Endodermal cell (in vitro differentiated cells): Measurements from ENCODE around the gene DYNLT2B. TPM values are rescaled to one million over a fixed set of nuclear protein-coding genes. Genes with fewer than 3 reads are reported as not detected.

Experiments used
- DNase-seq: peaks from one replicate; pipeline ENCODE4 v3.0.0-alpha.2; 2017
- H3K27ac ChIP-seq: 2 replicates; pipeline ENCODE4 v1.5.1; 2013; ENCODE audit warnings: mild to moderate bottlenecking, low read depth, low read length, moderate library complexity
- H3K27me3 ChIP-seq: 2 replicates; pipeline ENCODE4 v1.6.1; 2013; ENCODE audit warnings: mild to moderate bottlenecking, low read length, moderate library complexity; ENCODE audit not compliant: insufficient read depth, control insufficient read depth, poor library complexity, severe bottlenecking
- H3K36me3 ChIP-seq: 2 replicates; pipeline ENCODE4 v1.7.0; 2013; ENCODE audit warnings: mild to moderate bottlenecking, low read length, moderate library complexity; ENCODE audit not compliant: control insufficient read depth, insufficient read depth
- H3K4me1 ChIP-seq: one replicate; pipeline ENCODE4 v1.7.0; 2013; ENCODE audit warnings: low read length; ENCODE audit not compliant: control insufficient read depth, insufficient read depth
- H3K4me3 ChIP-seq: 2 replicates; pipeline ENCODE4 v1.5.1; 2013; ENCODE audit warnings: mild to moderate bottlenecking, low read length, moderate library complexity
- H3K9ac ChIP-seq: 2 replicates; pipeline ENCODE4 v1.6.1; 2013; ENCODE audit warnings: mild to moderate bottlenecking, low read length, moderate library complexity; ENCODE audit not compliant: poor library complexity, severe bottlenecking; ENCODE audit errors: extremely low read depth
- H3K9me3 ChIP-seq: 2 replicates; pipeline ENCODE4 v1.6.1; 2013; ENCODE audit warnings: mild to moderate bottlenecking, low read length, moderate library complexity; ENCODE audit not compliant: control insufficient read depth
- H3K27ac Mint-ChIP-seq: 2 replicates; pipeline ENCODE4 v1.8.0; 2020; ENCODE audit warnings: mixed read lengths
- H3K27me3 Mint-ChIP-seq: 2 replicates; pipeline ENCODE4 v1.8.0; 2021; ENCODE audit warnings: mild to moderate bottlenecking, mixed read lengths; ENCODE audit not compliant: insufficient read depth
- H3K36me3 Mint-ChIP-seq: 2 replicates; pipeline ENCODE4 v1.8.0; 2020; ENCODE audit warnings: low read depth, mixed read lengths
- H3K4me1 Mint-ChIP-seq: 2 replicates; pipeline ENCODE4 v1.8.0; 2020; ENCODE audit warnings: mixed read lengths
- H3K4me3 Mint-ChIP-seq: 2 replicates; pipeline ENCODE4 v1.8.0; 2020; ENCODE audit warnings: mild to moderate bottlenecking, moderate library complexity, mixed read lengths
- H3K9me3 Mint-ChIP-seq: 2 replicates; pipeline ENCODE4 v1.8.0; 2020; ENCODE audit warnings: mild to moderate bottlenecking, mixed read lengths
- CTCF ChIP-seq: fragments of 200-600 bp; sonication (generic); conservative IDR thresholded peaks from 2 replicates; pipeline ENCODE4 v1.5.0; 2021; ENCODE audit warnings: antibody characterized with exemption, mild to moderate bottlenecking
- WGBS, 2 experiments: methylation state at CpG; one replicate each; pipeline versions ENCODE4 v1.1.5 to v1.1.7; 2013; ENCODE audit warnings: missing lambda C conversion rate in 2 of 2, mixed read lengths in 1 of 2; ENCODE audit not compliant: insufficient coverage in 1 of 2, insufficient read length in 1 of 2; 5-methylcytosine and 5-hydroxymethylcytosine counted together
- total RNA-seq, 2 donors: library from RNA; stranded (reverse); fragmentation: NEBNext Ultra II Directional in 1 of 2; extraction: Animal tissue kit (Norgen Biotek cat#: 25700) in 1 of 2; gene quantifications; 2 replicates in 1 of 2; 3 replicates in 1 of 2; pipeline ENCODE4 v1.2.1, GENCODE V29; 2021

DYNLT2B gene
- total RNA-seq, 2 donors from 2014 or later, result 22.6 to 45.5 TPM

GRCh38 chr3:196298521-196298920, 19.5 kb downstream of the DYNLT2B start:
- no peak overlapping the region for H3K4me3 ChIP-seq
- H3K4me1 ChIP-seq, result no peaks in the 10 kb centered on the region
- peaks cover 18% of the 10 kb centered on the region for H3K36me3 ChIP-seq
- Mint-ChIP-seq H3K9me3 (no peaks in the 10 kb centered on the region), H3K27ac (no peak overlapping the region), H3K27me3 (no peaks in the 10 kb centered on the region), H3K4me1 (no peaks in the 10 kb centered on the region), H3K4me3 (no peak overlapping the region), H3K36me3 (peaks cover 27% of the 10 kb centered on the region)
- H3K9ac ChIP-seq, result no peak overlapping the region
- no peak for DNase-seq
- H3K9me3 ChIP-seq, result no peaks in the 10 kb centered on the region
- TF ChIP-seq CTCF, result no peak
- H3K27ac ChIP-seq, result no peak overlapping the region
- WGBS, 2 experiments, result 92 to 94% methylated on average over 2 of the region's 2 CpGs
- no peaks in the 10 kb centered on the region for H3K27me3 ChIP-seq

GRCh38 chr3:196292286-196292923, 25.6 kb downstream of the DYNLT2B start:
- peak; percentile 72 for DNase-seq
- peak; percentile 50 for TF ChIP-seq CTCF
- Mint-ChIP-seq H3K4me3 (no peak overlapping the region), H3K9me3 (no peaks in the 10 kb centered on the region), H3K36me3 (no peaks in the 10 kb centered on the region), H3K27ac (no peak overlapping the region), H3K4me1 (no peaks in the 10 kb centered on the region), H3K27me3 (no peaks in the 10 kb centered on the region)
- Histone ChIP-seq H3K27ac (no peak overlapping the region), H3K9me3 (no peaks in the 10 kb centered on the region), H3K9ac (no peak overlapping the region), H3K4me1 (no peaks in the 10 kb centered on the region), H3K36me3 (peaks cover under 1% of the 10 kb centered on the region), H3K4me3 (no peak overlapping the region), H3K27me3 (no peaks in the 10 kb centered on the region)
- WGBS, 2 experiments, result 75 to 86% methylated on average over 3 to 5 of the region's 5 CpGs

GRCh38 chr3:196288141-196288460, 29.9 kb downstream of the DYNLT2B start:
- H3K4me1 ChIP-seq, result no peaks in the 10 kb centered on the region
- H3K27me3 ChIP-seq, result no peaks in the 10 kb centered on the region
- Mint-ChIP-seq H3K27ac (peak overlapping the region; percentile 79), H3K4me1 (peaks cover 14% of the 10 kb centered on the region), H3K4me3 (peak overlapping the region; percentile 90), H3K36me3 (no peaks in the 10 kb centered on the region), H3K27me3 (no peaks in the 10 kb centered on the region), H3K9me3 (no peaks in the 10 kb centered on the region)
- 1 to 5% methylated on average over 10 to 17 of the region's 17 CpGs for WGBS, 2 experiments
- no peak for DNase-seq
- peak overlapping the region; percentile 64 for H3K9ac ChIP-seq
- H3K27ac ChIP-seq, result peak overlapping the region; percentile 32
- H3K36me3 ChIP-seq, result no peaks in the 10 kb centered on the region
- H3K9me3 ChIP-seq, result no peaks in the 10 kb centered on the region
- TF ChIP-seq CTCF, result no peak
- peak overlapping the region; percentile 86 for H3K4me3 ChIP-seq
